Left ventricle myocardium inferior (tissue), 1 donor: ENCODE data around the gene SMG6. TPM values are rescaled to one million over a fixed set of nuclear protein-coding genes. Genes with fewer than 3 reads are reported as not detected.

ENCODE experiments used
- DNase-seq: peaks from one replicate; pipeline ENCODE4 v3.0.0-alpha.2; 2020
- H3K27ac ChIP-seq: fragments of 200-600 bp; replicated peaks from 2 replicates; pipeline ENCODE4 v1.8.0; 2021
- H3K27me3 ChIP-seq: fragments of 200-600 bp; 2 replicates; pipeline ENCODE4 v1.8.0; 2021; ENCODE audit warnings: low read depth
- H3K36me3 ChIP-seq: fragments of 200-600 bp; 2 replicates; pipeline ENCODE4 v1.8.0; 2021
- H3K4me1 ChIP-seq: fragments of 200-600 bp; 2 replicates; pipeline ENCODE4 v1.8.0; 2021
- H3K4me3 ChIP-seq: fragments of 200-600 bp; 2 replicates; pipeline ENCODE4 v1.8.0; 2021; ENCODE audit warnings: mild to moderate bottlenecking, moderate library complexity
- H3K9me3 ChIP-seq: fragments of 200-600 bp; replicated peaks from 2 replicates; pipeline ENCODE4 v1.8.0; 2021
- intact Hi-C: fragments of 100-400 bp; cut with micrococcal nuclease; formaldehyde crosslinking; loops from one replicate; pipeline ENCODE4 v1.11.0; 2022
- total RNA-seq: library from RNA; stranded (reverse); fragmentation: NEBNext Ultra II Directional; extraction: Animal tissue kit (Norgen Biotek cat#: 25700); gene quantifications from one replicate; pipeline ENCODE4 v1.2.1, GENCODE V29; 2021
- TF ChIP-seq, protein P1 (sequence below): fragments of 200-600 bp; IDR thresholded peaks from 2 replicates; pipeline ENCODE4 v1.8.0; 2021; ENCODE audit warnings: antibody characterized with exemption, mild to moderate bottlenecking, borderline replicate concordance
- donor health status: DM: no; HTN: yes; CAD: no; lungs with severe emphysema.

Gene SMG6
- total RNA-seq, 1 donor from 2014 or later = 22.1 TPM

DNA sequence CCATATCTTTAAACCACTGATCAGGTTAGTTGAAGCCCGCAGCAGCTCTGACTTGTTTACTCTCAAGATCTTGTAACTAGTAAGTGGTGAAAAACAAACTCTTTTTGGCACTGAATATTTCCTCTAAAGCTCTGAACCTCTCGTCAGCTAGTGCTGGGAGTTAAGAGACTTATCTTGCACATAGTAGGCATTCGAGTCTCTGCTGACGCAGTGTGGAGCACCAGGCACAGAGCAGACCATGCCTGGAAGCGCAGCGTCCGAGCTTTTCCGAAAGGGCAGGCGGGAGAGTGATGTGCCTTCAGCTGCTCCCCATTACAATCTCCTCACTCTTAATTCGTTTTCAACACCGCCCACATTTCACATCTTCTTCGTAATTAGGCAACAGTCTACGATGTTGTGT, 63.0 kb downstream of the SMG6 start:
- no peak for DNase-seq
- Histone ChIP-seq H3K27ac (peak overlapping the region; percentile 84), H3K36me3 (peaks cover 9% of the 10 kb centered on the region), H3K9me3 (no peaks in the 10 kb centered on the region), H3K4me1 (peaks cover 55% of the 10 kb centered on the region), H3K27me3 (no peaks in the 10 kb centered on the region), H3K4me3 (peak overlapping the region; percentile 13)
- TF ChIP-seq, protein P1, sequence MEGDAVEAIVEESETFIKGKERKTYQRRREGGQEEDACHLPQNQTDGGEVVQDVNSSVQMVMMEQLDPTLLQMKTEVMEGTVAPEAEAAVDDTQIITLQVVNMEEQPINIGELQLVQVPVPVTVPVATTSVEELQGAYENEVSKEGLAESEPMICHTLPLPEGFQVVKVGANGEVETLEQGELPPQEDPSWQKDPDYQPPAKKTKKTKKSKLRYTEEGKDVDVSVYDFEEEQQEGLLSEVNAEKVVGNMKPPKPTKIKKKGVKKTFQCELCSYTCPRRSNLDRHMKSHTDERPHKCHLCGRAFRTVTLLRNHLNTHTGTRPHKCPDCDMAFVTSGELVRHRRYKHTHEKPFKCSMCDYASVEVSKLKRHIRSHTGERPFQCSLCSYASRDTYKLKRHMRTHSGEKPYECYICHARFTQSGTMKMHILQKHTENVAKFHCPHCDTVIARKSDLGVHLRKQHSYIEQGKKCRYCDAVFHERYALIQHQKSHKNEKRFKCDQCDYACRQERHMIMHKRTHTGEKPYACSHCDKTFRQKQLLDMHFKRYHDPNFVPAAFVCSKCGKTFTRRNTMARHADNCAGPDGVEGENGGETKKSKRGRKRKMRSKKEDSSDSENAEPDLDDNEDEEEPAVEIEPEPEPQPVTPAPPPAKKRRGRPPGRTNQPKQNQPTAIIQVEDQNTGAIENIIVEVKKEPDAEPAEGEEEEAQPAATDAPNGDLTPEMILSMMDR = no peak
- intact Hi-C loops = loop anchor here (2.0 kb wide), 1 partner anchor 186 kb away; the partner anchor contains the start of gene HIC1

DNA sequence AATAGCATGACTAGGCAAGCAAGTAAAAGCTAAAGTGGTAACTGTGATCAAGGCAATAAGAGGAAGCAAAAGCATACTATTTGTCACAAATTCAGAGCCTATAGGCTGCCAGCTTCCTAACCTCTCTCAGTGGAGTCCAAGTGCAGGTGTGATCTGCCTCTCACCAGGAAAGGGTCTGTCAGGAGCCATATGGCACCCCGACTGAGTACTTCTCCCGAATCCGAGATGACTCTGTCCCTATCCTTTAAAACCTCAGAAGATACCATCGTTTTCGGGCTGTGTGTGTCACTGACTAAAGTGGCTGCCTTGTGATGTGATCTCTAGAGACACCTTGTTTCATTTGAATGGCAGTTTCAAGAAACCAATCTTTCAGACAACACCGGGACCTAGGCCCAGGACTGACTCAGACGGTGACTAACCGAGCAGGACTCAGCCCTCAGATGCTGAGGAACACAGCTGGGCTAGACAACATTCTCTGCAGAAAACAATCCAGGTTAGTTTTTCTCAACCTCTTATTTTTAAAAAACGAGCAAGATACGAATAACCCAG, 63.6 kb downstream of the SMG6 start:
- TF ChIP-seq, protein P1 = no peak
- peak overlapping the region; percentile 84 for H3K27ac ChIP-seq
- intact Hi-C loops = loop anchor here (2.0 to 10.0 kb wide), 3 partner anchors 65 to 185 kb away; partner anchors contain the start of gene HIC1
- no peaks in the 10 kb centered on the region for H3K9me3 ChIP-seq
- peaks cover 56% of the 10 kb centered on the region for H3K4me1 ChIP-seq
- H3K4me3 ChIP-seq = peak overlapping the region; percentile 13
- DNase-seq = peak; percentile 63
- peaks cover 15% of the 10 kb centered on the region for H3K36me3 ChIP-seq
- no peaks in the 10 kb centered on the region for H3K27me3 ChIP-seq

DNA sequence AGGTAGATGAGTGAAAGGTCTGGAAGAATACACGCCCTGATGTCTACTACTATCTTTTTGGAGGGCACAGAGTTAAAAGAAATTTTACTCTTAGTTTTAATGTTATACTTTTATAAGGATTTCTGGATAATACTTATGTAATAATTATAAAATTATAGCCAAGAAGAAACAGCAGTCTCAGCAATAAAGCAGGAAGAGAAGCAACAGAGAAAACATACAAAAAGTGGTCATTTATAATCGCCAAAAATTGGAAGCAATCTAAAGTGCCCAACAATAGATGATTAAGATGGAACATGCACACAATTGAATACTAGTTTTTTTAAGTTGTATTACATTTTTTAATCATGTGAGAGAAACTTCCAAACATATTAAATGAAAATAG, 64.4 kb downstream of the SMG6 start:
- DNase-seq = no peak
- Histone ChIP-seq H3K27ac (peak overlapping the region; percentile 84), H3K27me3 (no peaks in the 10 kb centered on the region), H3K9me3 (no peaks in the 10 kb centered on the region), H3K4me3 (no peak overlapping the region), H3K36me3 (peaks cover 15% of the 10 kb centered on the region), H3K4me1 (peaks cover 56% of the 10 kb centered on the region)
- intact Hi-C loops = loop anchor here (10.0 kb wide), 2 partner anchors 64 to 144 kb away; no protein-coding TSS in a partner anchor
- TF ChIP-seq, protein P1 = no peak

DNA sequence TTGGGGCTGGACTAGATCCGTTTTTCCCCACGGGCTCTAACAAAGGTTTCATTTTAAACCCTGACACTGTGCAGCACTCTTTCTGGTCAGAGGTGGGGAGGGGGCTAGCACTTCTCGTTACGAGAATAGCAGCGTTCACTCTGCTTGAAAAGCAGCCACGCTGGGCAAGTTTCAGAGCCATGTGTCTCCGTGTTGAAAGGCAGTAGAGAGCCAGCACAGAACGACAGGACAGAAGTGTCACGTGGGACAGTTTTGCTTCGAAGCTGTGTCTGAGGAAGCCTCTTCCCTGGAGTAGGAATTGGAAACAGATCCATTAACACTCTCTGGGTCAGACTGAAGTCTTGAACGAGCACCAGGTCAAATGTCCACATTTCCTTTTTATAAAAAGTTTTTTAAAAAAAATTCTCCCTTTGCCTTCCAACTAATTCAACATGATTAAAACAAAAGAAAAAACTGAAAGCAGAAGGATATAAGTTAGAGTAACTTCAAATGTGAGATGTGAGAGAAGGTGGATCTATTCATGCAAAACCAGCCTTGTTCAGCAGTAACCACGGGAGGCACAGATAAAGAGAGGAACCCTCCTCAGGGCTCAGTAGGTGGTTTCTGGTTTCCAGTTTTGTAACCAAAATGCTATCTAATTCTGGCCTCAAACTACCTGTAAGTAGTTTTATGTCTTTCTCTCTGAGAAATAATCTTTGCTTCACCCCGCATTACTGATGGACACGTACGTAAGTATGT, 65.0 kb downstream of the SMG6 start:
- intact Hi-C loops = loop anchor here (10.0 kb wide), 2 partner anchors 64 to 144 kb away; no protein-coding TSS in a partner anchor
- Histone ChIP-seq H3K9me3 (no peaks in the 10 kb centered on the region), H3K4me1 (peaks cover 60% of the 10 kb centered on the region), H3K36me3 (peaks cover 14% of the 10 kb centered on the region), H3K27ac (peak overlapping the region; percentile 84), H3K4me3 (peak overlapping the region; percentile 26), H3K27me3 (no peaks in the 10 kb centered on the region)
- TF ChIP-seq, protein P1 = peak; percentile 9
- peak; percentile 62 for DNase-seq

DNA sequence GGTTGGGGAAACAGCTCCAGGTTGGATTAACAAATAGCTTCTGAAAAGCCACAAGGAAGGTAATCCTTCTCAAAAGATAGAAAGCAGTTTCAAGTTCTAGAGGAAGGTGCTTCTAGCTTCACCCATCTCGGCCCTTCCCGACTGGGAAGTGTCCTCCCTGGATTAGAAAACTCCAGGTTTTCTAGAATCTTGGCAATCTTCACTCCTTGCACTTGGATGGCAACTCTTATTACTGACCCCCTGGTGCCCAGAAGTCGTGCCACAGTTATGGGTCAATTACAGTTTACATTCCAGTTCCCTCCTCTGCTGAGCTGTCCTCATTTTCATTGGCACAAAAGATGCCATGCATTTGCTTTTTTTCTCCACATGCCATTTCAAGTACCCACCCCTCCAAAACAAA, 65.6 kb downstream of the SMG6 start:
- intact Hi-C loops = loop anchor here (10.0 kb wide), 2 partner anchors 63 to 143 kb away; no protein-coding TSS in a partner anchor
- Histone ChIP-seq H3K9me3 (no peaks in the 10 kb centered on the region), H3K27ac (peak overlapping the region; percentile 84), H3K27me3 (no peaks in the 10 kb centered on the region), H3K4me3 (peak overlapping the region; percentile 26), H3K36me3 (peaks cover 8% of the 10 kb centered on the region), H3K4me1 (peaks cover 61% of the 10 kb centered on the region)
- TF ChIP-seq, protein P1 = no peak
- DNase-seq = no peak
